HG03457 (cell line): ENCODE measurements around the gene KHDRBS2.

ENCODE experiments used
- ATAC-seq: cut with Tn5 transposase; IDR thresholded peaks from one replicate; pipeline ENCODE4 v1.9.1; 2021; ENCODE audit warnings: moderate number of reproducible peaks; ENCODE audit not compliant: unreplicated experiment

Gene KHDRBS2

GRCh38 chr6:62192593-62192992 lies 93.4 kb downstream of the KHDRBS2 start:
- no peak for ATAC-seq

GRCh38 chr6:62175195-62175594 lies 110.8 kb downstream of the KHDRBS2 start:
- no peak for ATAC-seq

GRCh38 chr6:62174548-62174947 lies 111.5 kb downstream of the KHDRBS2 start:
- ATAC-seq = no peak

GRCh38 chr6:62167736-62168135 lies 118.3 kb downstream of the KHDRBS2 start:
- no peak for ATAC-seq

GRCh38 chr6:62162858-62163257 lies 123.2 kb downstream of the KHDRBS2 start:
- ATAC-seq = no peak

GRCh38 chr6:62152796-62153195 lies 133.2 kb downstream of the KHDRBS2 start:
- ATAC-seq = no peak

GRCh38 chr6:62150048-62150663 lies 135.9 kb downstream of the KHDRBS2 start:
- peak; percentile 81 for ATAC-seq

GRCh38 chr6:62146954-62147853 lies 138.8 kb downstream of the KHDRBS2 start:
- no peak for ATAC-seq

GRCh38 chr6:62129127-62129526 lies 156.9 kb downstream of the KHDRBS2 start:
- no peak for ATAC-seq

- ATAC-seq = no peak
These were observed 166.6 kb downstream of the KHDRBS2 start for GRCh38 chr6:62119401-62119800.

GRCh38 chr6:62103186-62103859 lies 182.7 kb downstream of the KHDRBS2 start:
- ATAC-seq = no peak

GRCh38 chr6:62102387-62102786 lies 183.6 kb downstream of the KHDRBS2 start:
- no peak for ATAC-seq

- no peak for ATAC-seq
These were observed 195.4 kb downstream of the KHDRBS2 start for GRCh38 chr6:62090442-62091229.

- ATAC-seq = no peak
These were observed 196.2 kb downstream of the KHDRBS2 start for GRCh38 chr6:62089781-62090180.

GRCh38 chr6:62086047-62086446 lies 200.0 kb downstream of the KHDRBS2 start:
- ATAC-seq = no peak

GRCh38 chr6:62075869-62076268 lies 210.2 kb downstream of the KHDRBS2 start:
- no peak for ATAC-seq

- ATAC-seq = no peak
These were observed 226.1 kb downstream of the KHDRBS2 start for GRCh38 chr6:62059901-62060300.

GRCh38 chr6:62057300-62057699 lies 228.7 kb downstream of the KHDRBS2 start:
- ATAC-seq = no peak

GRCh38 chr6:62045502-62045901 lies 240.5 kb downstream of the KHDRBS2 start:
- no peak for ATAC-seq

GRCh38 chr6:62043084-62043483 lies 242.9 kb downstream of the KHDRBS2 start:
- ATAC-seq = no peak

GRCh38 chr6:62042429-62042828 lies 243.6 kb downstream of the KHDRBS2 start:
- no peak for ATAC-seq
